Right lobe of liver (tissue), 6 donors: ENCODE measurements around the gene LRRC32. TPM values are rescaled to one million over a fixed set of nuclear protein-coding genes. Genes with fewer than 3 reads are reported as not detected.

Experiments used
- ATAC-seq, 4 donors: fragments of 200-7000 bp; cut with Tn5 transposase; one replicate each; pipeline ENCODE4 v1.9.1; 2020; ENCODE audit warnings: mild to moderate bottlenecking in 4 of 4, moderate library complexity in 4 of 4
- DNase-seq, 3 donors: peaks; one replicate each; pipeline ENCODE4 v3.0.0-alpha.2; 2020
- H3K27ac ChIP-seq, 3 donors: fragments of 200-600 bp; one replicate each; pipeline ENCODE4 v1.8.0; 2022
- H3K27me3 ChIP-seq, 2 donors: fragments of 200-600 bp; one replicate each; pipeline ENCODE4 v1.8.0; 2022
- H3K36me3 ChIP-seq, 4 donors: fragments of 200-600 bp; sonication (generic) in 1 of 4; one replicate each; pipeline versions ENCODE4 v1.5.1 to v1.8.0; 2017 to 2022; ENCODE audit warnings: control low read depth in 1 of 4
- H3K4me1 ChIP-seq, 4 donors: fragments of 200-600 bp; sonication (generic) in 1 of 4; one replicate each; pipeline versions ENCODE4 v1.5.1 to v1.8.0; 2017 to 2022; ENCODE audit warnings: control low read depth in 1 of 4
- H3K4me3 ChIP-seq, 3 donors: fragments of 200-600 bp; one replicate each; pipeline ENCODE4 v1.8.0; 2022
- H3K9me3 ChIP-seq, 4 donors: fragments of 200-600 bp; sonication (generic) in 1 of 4; one replicate each; pipeline versions ENCODE4 v1.5.1 to v1.8.0; 2017 to 2022; ENCODE audit warnings: control low read depth in 1 of 4
- CTCF ChIP-seq, 4 donors: fragments of 200-600 bp in 3 of 4; fragments of 450-650 bp in 1 of 4; IDR thresholded peaks; one replicate each; pipeline versions ENCODE4 v1.5.1 to v1.8.0; 2016 to 2022; ENCODE audit warnings: antibody characterized with exemption in 4 of 4, mild to moderate bottlenecking in 2 of 4
- POLR2A ChIP-seq: fragments of 450-650 bp; IDR thresholded peaks from one replicate; pipeline ENCODE4 v1.6.1; 2017; ENCODE audit warnings: antibody characterized with exemption, mild to moderate bottlenecking
- WGBS: methylation state at CpG from one replicate; pipeline ENCODE4 v1.1.6; 2018; ENCODE audit warnings: low coverage, low lambda C conversion rate; ENCODE audit not compliant: insufficient coverage; ENCODE audit errors: missing lambda C conversion rate; 5-methylcytosine and 5-hydroxymethylcytosine counted together
- intact Hi-C, 2 donors: fragments of 100-400 bp; cut with DNase I; formaldehyde crosslinking; loops; one replicate each; pipeline versions ENCODE4 v1.11.2 to v1.14.1; 2022
- total RNA-seq, 6 experiments: library from RNA; depleted of rRNA in 2 of 6; stranded (reverse); fragments of >200 nt in 2 of 6; fragmentation: NEBNext Ultra II Directional in 3 of 6; extraction: Animal tissue kit (Norgen Biotek cat#: 25700) in 3 of 6; gene quantifications; one replicate each; pipeline versions ENCODE4 v1.1.0 to v1.2.4, GENCODE V29; 2016 to 2023
- donor health status: DM: no; HTN: yes; CAD: no.
- donor health status: DM: no; HTN: no; CAD: no.
- donor health status: DM: no; HTN: no; CAD: no.
- donor health status: DM: no; HTN: yes; CAD: no.
- donor health status: DM: no; HTN: yes; CAD: no.

The LRRC32 gene
- total RNA-seq, 6 experiments from 2014 or later = 7.4 to 19.5 (median 14.5) TPM

GRCh38 chr11:76696756-76697155 is 26.2 kb upstream of the LRRC32 start:
- Histone ChIP-seq H3K27ac (no peak overlapping the region), H3K4me1 (no peaks in the 10 kb centered on the region), H3K27me3 (no peaks in the 10 kb centered on the region), H3K4me3 (no peak overlapping the region), H3K9me3 (no peaks in the 10 kb centered on the region), H3K36me3 (no peaks in the 10 kb centered on the region)
- WGBS = 73% methylated on average over 2 of the region's 12 CpGs
- ATAC-seq (no peak), DNase-seq (no peak)
- intact Hi-C loops = no loop called here
- no peak for TF ChIP-seq CTCF (IDR thresholded peaks at IDR 0.05)
- no peak for TF ChIP-seq POLR2A

GRCh38 chr11:76695771-76696170 is 25.2 kb upstream of the LRRC32 start:
- H3K9me3 ChIP-seq = no peaks in the 10 kb centered on the region
- TF ChIP-seq POLR2A (no peak), CTCF (IDR thresholded peaks at IDR 0.05) (no peak)
- intact Hi-C loops = no loop called here
- no peak overlapping the region for H3K27ac ChIP-seq
- no peak for ATAC-seq
- no peak overlapping the region for H3K4me3 ChIP-seq
- H3K27me3 ChIP-seq = no peaks in the 10 kb centered on the region
- WGBS = 64% methylated on average over 6 of the region's 6 CpGs
- H3K36me3 ChIP-seq = no peaks in the 10 kb centered on the region
- no peaks in the 10 kb centered on the region for H3K4me1 ChIP-seq
- no peak for DNase-seq

- H3K9me3 ChIP-seq = no peaks in the 10 kb centered on the region
- H3K27me3 ChIP-seq = no peaks in the 10 kb centered on the region
- 78% methylated on average over 5 of the region's 13 CpGs for WGBS
- ATAC-seq = no peak
- DNase-seq = no peak
- no peak overlapping the region for H3K27ac ChIP-seq
- no peak for TF ChIP-seq POLR2A
- no peak for TF ChIP-seq CTCF (IDR thresholded peaks at IDR 0.05)
- no peaks in the 10 kb centered on the region for H3K36me3 ChIP-seq
- H3K4me1 ChIP-seq = no peaks in the 10 kb centered on the region
- H3K4me3 ChIP-seq = no peak overlapping the region
- intact Hi-C loops = no loop called here
Observed at GRCh38 chr11:76695133-76695532, 24.6 kb upstream of the LRRC32 start.

GRCh38 chr11:76694664-76695063 is 24.1 kb upstream of the LRRC32 start:
- Histone ChIP-seq H3K36me3 (no peaks in the 10 kb centered on the region), H3K27me3 (no peaks in the 10 kb centered on the region), H3K4me1 (no peaks in the 10 kb centered on the region), H3K9me3 (no peaks in the 10 kb centered on the region), H3K27ac (no peak overlapping the region), H3K4me3 (no peak overlapping the region)
- intact Hi-C loops = no loop called here
- 74% methylated on average over 7 of the region's 7 CpGs for WGBS
- no peak for ATAC-seq
- no peak for TF ChIP-seq POLR2A
- no peak for TF ChIP-seq CTCF (IDR thresholded peaks at IDR 0.05)
- DNase-seq = no peak

GRCh38 chr11:76693806-76694205 is 23.3 kb upstream of the LRRC32 start:
- no peak for ATAC-seq
- Histone ChIP-seq H3K9me3 (no peaks in the 10 kb centered on the region), H3K27me3 (no peaks in the 10 kb centered on the region), H3K4me1 (no peaks in the 10 kb centered on the region), H3K36me3 (no peaks in the 10 kb centered on the region), H3K4me3 (no peak overlapping the region), H3K27ac (no peak overlapping the region)
- DNase-seq = no peak
- intact Hi-C loops = no loop called here
- TF ChIP-seq CTCF (IDR thresholded peaks at IDR 0.05) (no peak), POLR2A (no peak)
